Airway epithelial cell (primary cell): ENCODE data around the gene TMEM50B. TPM values are rescaled to one million over a fixed set of nuclear protein-coding genes. Genes with fewer than 3 reads are reported as not detected.

Experiments
- total RNA-seq: library from RNA; depleted of rRNA; stranded (reverse); fragments of >200 nt; gene quantifications from 2 replicates; pipeline ENCODE4 v1.2.3, GENCODE V29; 2015

TMEM50B gene
- 18.9 and 21.3 TPM in 2 replicates for total RNA-seq

DNA sequence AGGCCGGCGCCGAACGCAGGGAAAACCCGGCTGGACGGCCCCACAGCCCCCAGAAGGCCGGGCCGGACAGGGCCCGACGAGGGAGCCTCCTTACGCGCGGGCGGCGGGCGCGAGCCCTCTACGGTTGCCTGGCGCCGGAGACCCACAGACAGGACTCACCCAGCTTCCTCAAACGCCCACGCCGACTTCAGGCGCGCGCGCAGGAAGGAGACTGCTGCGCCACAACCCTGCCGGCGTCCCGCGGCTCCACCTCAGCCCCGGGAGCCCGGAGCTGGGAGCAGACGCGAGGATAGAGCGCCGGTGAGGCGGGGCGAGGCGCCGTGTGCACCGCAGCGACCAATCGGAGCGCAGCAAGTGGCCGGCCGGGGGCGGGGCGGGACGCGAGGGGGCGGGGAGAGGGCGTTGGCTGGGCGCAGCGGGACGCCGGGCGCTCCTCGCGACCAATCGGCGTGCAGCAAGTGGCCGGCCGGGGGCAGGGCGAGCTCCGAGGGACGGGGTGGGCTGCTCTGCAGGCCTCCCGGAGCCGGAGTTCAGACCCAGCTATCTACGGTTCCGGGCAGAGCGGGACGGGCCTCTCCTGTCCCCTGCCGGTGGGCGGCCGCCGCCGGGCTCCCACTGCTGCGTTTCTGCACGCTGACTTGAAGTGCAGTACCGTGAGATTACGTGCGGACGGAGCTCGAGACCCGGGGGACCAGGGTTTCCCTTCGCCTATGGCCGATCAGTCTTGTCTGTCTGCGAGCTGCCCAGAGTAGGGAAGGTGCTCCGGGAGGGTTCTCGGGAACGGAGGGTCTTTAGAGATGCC is at the start of gene TMEM50B:
TSS of gene TMEM50B (minus strand) at position 296 of the 802 bp plus-strand sequence. CDS start 11,089 bp downstream, outside the sequence.

DNA sequence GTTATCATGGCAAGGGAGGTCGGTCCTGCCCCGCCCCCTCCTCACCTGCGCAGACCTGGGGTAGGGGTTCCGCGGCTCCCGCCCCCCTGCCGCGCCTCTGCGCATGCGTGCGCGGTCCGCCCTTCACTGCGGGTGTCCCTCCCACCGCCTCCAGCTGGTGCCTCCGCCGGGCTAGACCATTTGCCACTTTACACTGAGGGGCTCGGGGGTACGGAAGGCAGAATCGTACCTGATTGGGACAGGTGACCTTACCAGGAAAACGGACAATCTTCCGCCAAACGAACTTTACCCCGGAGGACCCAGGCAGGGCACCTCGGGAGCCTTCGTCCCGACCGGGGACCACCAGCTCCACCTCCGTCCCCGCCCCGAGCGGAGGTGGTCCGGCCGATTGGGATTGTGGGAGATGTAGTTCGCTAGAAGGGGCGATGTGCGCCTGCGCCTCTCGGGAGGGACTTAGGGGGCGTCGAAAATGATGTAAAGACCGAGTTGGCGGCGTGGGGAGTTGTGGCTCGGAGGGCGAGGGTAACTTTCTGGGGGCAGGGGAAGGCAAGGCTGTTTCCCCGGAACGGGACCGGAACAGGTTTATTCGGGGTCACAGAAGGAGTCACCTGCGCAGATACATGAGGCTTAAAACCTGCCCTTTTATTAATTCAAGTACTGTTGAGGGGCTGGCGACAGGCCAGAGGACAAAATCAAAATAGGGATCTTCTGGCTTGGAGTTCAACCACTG is 11.8 kb upstream of the TMEM50B start, which contains the start of gene DNAJC28:
TSS of gene DNAJC28 (minus strand) at position 344 of the 730 bp plus-strand sequence. CDS start 2,323 bp downstream, outside the sequence.

DNA sequence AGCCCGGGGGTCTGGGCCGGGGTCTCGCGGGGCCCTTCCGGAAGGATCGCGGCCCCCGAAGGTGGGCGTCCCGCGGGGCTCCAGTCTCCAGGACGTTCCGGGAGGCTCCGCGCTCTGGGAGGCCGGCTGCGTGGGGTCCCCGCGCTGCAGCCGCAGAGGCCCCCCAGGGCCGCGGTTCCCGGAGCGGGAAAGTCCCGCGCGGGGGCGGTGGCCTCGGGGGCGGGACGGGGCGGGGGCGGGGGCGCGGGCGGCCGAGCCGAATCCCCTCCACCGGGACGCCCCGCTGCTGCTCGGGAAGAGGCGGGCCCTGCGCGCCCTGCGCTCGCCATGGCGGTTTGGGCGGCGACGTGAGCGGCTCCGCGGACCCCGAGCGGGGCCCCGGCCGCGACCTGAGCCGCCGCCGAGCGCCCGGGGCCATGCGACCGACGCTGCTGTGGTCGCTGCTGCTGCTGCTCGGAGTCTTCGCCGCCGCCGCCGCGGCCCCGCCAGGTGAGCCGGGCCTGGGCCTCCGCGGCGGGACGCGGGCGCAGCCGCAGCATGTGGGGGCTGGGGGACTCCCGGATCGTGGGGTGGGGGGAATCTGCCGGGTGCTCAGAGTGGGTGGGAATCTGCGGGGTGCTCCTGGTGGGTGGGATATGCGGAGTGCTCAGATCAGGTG is 76.5 kb downstream of the TMEM50B start, which contains the start of gene IFNGR2:
TSS of gene IFNGR2 (plus strand) at position 286 of the 658 bp plus-strand sequence. CDS start at position 417, 131 bp downstream.

Other genes starting within 250 kb of the TMEM50B start
- 18.1 and 18.4 TPM in 2 replicates for gene IL10RB, start 213.6 kb downstream of the TMEM50B start, total RNA-seq
- 16.6 and 16.8 TPM in 2 replicates for gene IFNAR1, start 155.0 kb downstream of the TMEM50B start, total RNA-seq
- gene IFNGR2, start 76.6 kb downstream of the TMEM50B start, total RNA-seq: 57.6 and 72.9 TPM in 2 replicates
- 0.42 TPM in 2 replicates for gene DNAJC28, start 11.7 kb upstream of the TMEM50B start, total RNA-seq
- gene GART, start 62.1 kb upstream of the TMEM50B start, total RNA-seq: 77.6 and 103 TPM in 2 replicates
- gene SON, start 63.1 kb upstream of the TMEM50B start, total RNA-seq: 184 and 484 TPM in 2 replicates
- 17.7 and 19.3 TPM in 2 replicates for gene DONSON, start 108.7 kb upstream of the TMEM50B start, total RNA-seq
- 12.1 and 16.1 TPM in 2 replicates for gene CRYZL1, start 161.8 kb upstream of the TMEM50B start, total RNA-seq
- gene ITSN1, start 162.5 kb upstream of the TMEM50B start, total RNA-seq: 15.9 and 17.9 TPM in 2 replicates